Lung (tissue), 12 donors: ENCODE results near the gene USP38. TPM values are rescaled to one million over a fixed set of nuclear protein-coding genes. Genes with fewer than 3 reads are reported as not detected.

ENCODE experiments used
- ATAC-seq: fragments of 200-7000 bp; cut with Tn5 transposase; one replicate; pipeline ENCODE4 v1.9.1; 2020; ENCODE audit warnings: moderate number of reproducible peaks; ENCODE audit not compliant: insufficient read depth, low FRiP score
- DNase-seq, 3 donors: peaks; one replicate each; pipeline ENCODE4 v3.0.0-alpha.2; 2013 to 2017
- H3K27ac ChIP-seq, 2 donors: one replicate each; pipeline ENCODE4 v1.5.1; 2013; ENCODE audit warnings: mild to moderate bottlenecking in 2 of 2, moderate library complexity in 2 of 2, control low read depth in 1 of 2, inconsistent platforms in 1 of 2, low read depth in 1 of 2, low read length in 1 of 2
- H3K27me3 ChIP-seq, 3 donors: one replicate each; pipeline ENCODE4 v1.5.1; 2013; ENCODE audit warnings: low read length in 2 of 3; ENCODE audit not compliant: control insufficient read depth in 3 of 3, insufficient read depth in 3 of 3
- H3K36me3 ChIP-seq, 4 donors: one replicate each; pipeline ENCODE4 v1.5.1; 2013; ENCODE audit warnings: low read length in 4 of 4, mild to moderate bottlenecking in 1 of 4, moderate library complexity in 1 of 4; ENCODE audit not compliant: control insufficient read depth in 4 of 4, insufficient read depth in 4 of 4
- H3K4me1 ChIP-seq, 5 donors: one replicate each; pipeline ENCODE4 v1.5.1; 2013; ENCODE audit warnings: low read length in 5 of 5, mild to moderate bottlenecking in 2 of 5, moderate library complexity in 1 of 5; ENCODE audit not compliant: control insufficient read depth in 5 of 5, insufficient read depth in 5 of 5
- H3K4me3 ChIP-seq: one replicate; pipeline ENCODE4 v1.5.1; 2013; ENCODE audit warnings: mild to moderate bottlenecking, control low read depth, moderate library complexity
- H3K9ac ChIP-seq, 2 donors: one replicate each; pipeline ENCODE4 v1.5.1; 2013; ENCODE audit warnings: low read length in 2 of 2, control low read depth in 1 of 2; ENCODE audit not compliant: insufficient read depth in 1 of 2
- H3K9me3 ChIP-seq, 4 donors: one replicate each; pipeline ENCODE4 v1.5.1; 2013; ENCODE audit warnings: low read length in 3 of 4, mild to moderate bottlenecking in 1 of 4, moderate library complexity in 1 of 4; ENCODE audit not compliant: control insufficient read depth in 4 of 4, insufficient read depth in 3 of 4
- CTCF ChIP-seq: IDR thresholded peaks from 2 replicates; pipeline ENCODE4 v1.5.1; 2012; ENCODE audit warnings: mild to moderate bottlenecking; ENCODE audit errors: control extremely low read depth, extremely low read depth
- WGBS, 2 donors: extraction: QIAGEN DNeasy Blood & Tissue Kit; methylation state at CpG; one replicate each; pipeline ENCODE4 v1.1.7; 2013; 5-methylcytosine and 5-hydroxymethylcytosine counted together
- polyA plus RNA-seq, 2 donors: library from polyadenylated mRNA; stranded (reverse); fragments of 200-250 nt; gene quantifications; one replicate each; pipeline ENCODE4 v1.2.1, GENCODE V29; 2013
- total RNA-seq, 2 donors: library from RNA; depleted of rRNA in 1 of 2; stranded (reverse); fragments of >200 nt in 1 of 2; gene quantifications; one replicate each; pipeline ENCODE4 v1.2.1, GENCODE V29; 2014 to 2021
- donor health status: control.
- donor health status: control.
- donor health status: Bipolar disorder and iron deficiency.
- donor health status: healthy.
- donor health status: DM: yes; HTN: yes; CAD: no.

USP38 gene
- total and polyA plus RNA-seq, 4 donors: 6.1 to 34.5 (median 18.8) TPM

- TF ChIP-seq CTCF: no peak
- DNase-seq (no peak), ATAC-seq (no peak)
- Histone ChIP-seq H3K4me1 (peaks cover 0 to 4% (median 0%) of the 10 kb centered on the region in 5 donors), H3K4me3 (no peak overlapping the region), H3K27ac (no peak overlapping the region), H3K27me3 (no peaks in the 10 kb centered on the region), H3K9me3 (peaks cover 0 to 4% (median 1%) of the 10 kb centered on the region in 4 donors), H3K36me3 (no peaks in the 10 kb centered on the region), H3K9ac (no peak overlapping the region)
- WGBS, 2 donors: 65 to 83% methylated on average over 1 of the region's 1 CpG
Observed at GRCh38 chr4:143240939-143241679, 56.4 kb downstream of the USP38 start.

- Histone ChIP-seq H3K27me3 (no peaks in the 10 kb centered on the region), H3K9ac (no peak overlapping the region), H3K9me3 (peaks cover 0 to 4% (median 1%) of the 10 kb centered on the region in 4 donors), H3K36me3 (no peaks in the 10 kb centered on the region), H3K27ac (no peak overlapping the region), H3K4me1 (peaks cover 0 to 4% (median 0%) of the 10 kb centered on the region in 5 donors), H3K4me3 (no peak overlapping the region)
- TF ChIP-seq CTCF: no peak
- no peak for ATAC-seq
- WGBS, 2 donors: 100% methylated on average over 1 of the region's 1 CpG
- peak in 1 of 3 donors; percentile 14 for DNase-seq
Observed at GRCh38 chr4:143241892-143242291, 57.2 kb downstream of the USP38 start.

DNA sequence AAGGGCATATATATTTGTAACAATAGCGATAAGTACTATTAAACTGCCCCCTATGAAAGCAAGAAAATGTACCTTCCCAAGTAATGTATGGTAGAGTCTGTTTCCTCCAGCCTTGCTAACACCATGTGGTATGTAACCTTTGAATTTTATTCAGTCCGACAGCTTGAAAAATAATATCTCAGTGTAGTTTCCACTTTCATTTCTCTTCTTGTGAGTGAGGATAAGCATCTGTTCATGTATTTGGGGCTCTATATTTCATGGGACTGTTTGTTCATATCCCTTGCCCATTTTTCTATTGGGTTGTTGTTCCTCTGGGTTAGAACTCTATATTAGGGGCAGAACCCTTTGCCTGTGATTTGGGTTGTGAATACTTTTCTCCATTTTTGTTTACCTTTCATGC is 58.3 kb downstream of the USP38 start:
- Histone ChIP-seq H3K27ac (no peak overlapping the region), H3K36me3 (no peaks in the 10 kb centered on the region), H3K4me3 (no peak overlapping the region), H3K9ac (no peak overlapping the region), H3K27me3 (no peaks in the 10 kb centered on the region), H3K9me3 (peaks cover 0 to 4% (median 1%) of the 10 kb centered on the region in 4 donors), H3K4me1 (peaks cover 0 to 4% (median 0%) of the 10 kb centered on the region in 5 donors)
- no peak for TF ChIP-seq CTCF
- WGBS, 2 donors: 86% methylated on average over 2 of the region's 2 CpGs
- peak in 2 of 3 donors; percentile 67 to 70 for DNase-seq
- no peak for ATAC-seq
